PC-3 (cell line): Measurements from ENCODE around the gene SCN5A. TPM values are rescaled to one million over a fixed set of nuclear protein-coding genes. Genes with fewer than 3 reads are reported as not detected.

Experiments
- ATAC-seq: fragments of 200-7000 bp; cut with Tn5 transposase; 2 replicates; pipeline ENCODE4 v1.9.1; 2020; ENCODE audit warnings: mild to moderate bottlenecking, moderate library complexity
- BruUV-seq: library from RNA; stranded (reverse); fragments of 400-500 nt; replicated peaks from 2 replicates; lab custom pipeline; 2021; lab: Mats Ljungman, UMichigan
- CTCF ChIA-PET: fragments of 300-600 bp; sonication (Branson Sonifier 250); formaldehyde crosslinking; loops from one replicate; lab custom pipeline; 2022; ENCODE audit warnings: antibody characterized with exemption; lab: Charles Lee
- POLR2A ChIA-PET: fragments of 300-600 bp; sonication (Branson Sonifier 250); formaldehyde crosslinking; loops from one replicate; lab custom pipeline; 2022; ENCODE audit warnings: antibody characterized with exemption; ENCODE audit not compliant: unreplicated experiment; lab: Charles Lee
- DNase-seq: peaks from one replicate; pipeline ENCODE4 v3.0.0-alpha.2; 2015
- H2AFZ ChIP-seq: fragments of 300-600 bp; sonication (generic); 2 replicates; pipeline ENCODE4 v1.6.0; 2016; ENCODE audit warnings: antibody characterized with exemption, low read length
- H3F3A ChIP-seq: fragments of 300-600 bp; sonication (generic); one replicate; pipeline ENCODE4 v1.6.0; 2017; ENCODE audit warnings: antibody characterized with exemption, low read length, control low read depth, mild to moderate bottlenecking; ENCODE audit not compliant: unreplicated experiment
- H3K27ac ChIP-seq: fragments of 300-600 bp; sonication (generic); 2 replicates; pipeline ENCODE4 v1.5.1; 2016; ENCODE audit warnings: mild to moderate bottlenecking, low read length
- H3K27me3 ChIP-seq: fragments of 300-600 bp; sonication (generic); 2 replicates; pipeline ENCODE4 v1.6.1; 2016; ENCODE audit warnings: low read length, mixed read lengths
- H3K36me3 ChIP-seq: fragments of 300-600 bp; sonication (generic); 2 replicates; pipeline ENCODE4 v1.6.1; 2016; ENCODE audit warnings: low read depth, mixed run types, low read length, mixed read lengths
- H3K4me1 ChIP-seq: fragments of 300-600 bp; sonication (generic); 2 replicates; pipeline ENCODE4 v1.5.1; 2016; ENCODE audit warnings: low read length; ENCODE audit not compliant: insufficient read depth
- H3K4me2 ChIP-seq: fragments of 300-600 bp; sonication (generic); 2 replicates; pipeline ENCODE4 v1.6.0; 2016; ENCODE audit warnings: low read length
- H3K4me3 ChIP-seq: fragments of 300-600 bp; sonication (generic); 2 replicates; pipeline ENCODE4 v1.5.1; 2016; ENCODE audit warnings: mild to moderate bottlenecking, low read length, mixed read lengths
- H3K79me2 ChIP-seq: fragments of 300-600 bp; sonication (generic); 2 replicates; pipeline ENCODE4 v1.6.1; 2017; ENCODE audit warnings: low read length, mixed read lengths
- H3K9ac ChIP-seq: fragments of 300-600 bp; sonication (generic); 2 replicates; pipeline ENCODE4 v1.6.0; 2016; ENCODE audit warnings: mild to moderate bottlenecking, low read length
- H3K9me2 ChIP-seq: fragments of 300-600 bp; sonication (generic); replicated peaks from 2 replicates; pipeline ENCODE4 v1.6.1; 2016; ENCODE audit warnings: mixed run types, low read length, mixed read lengths
- H3K9me3 ChIP-seq: fragments of 300-600 bp; sonication (generic); 2 replicates; pipeline ENCODE4 v1.6.1; 2016; ENCODE audit warnings: low read length, mixed read lengths
- H4K20me1 ChIP-seq: fragments of 300-600 bp; sonication (generic); 2 replicates; pipeline ENCODE4 v1.6.1; 2016; ENCODE audit warnings: low read length, mixed read lengths
- CTCF ChIP-seq: fragments of 300-600 bp; sonication (generic); conservative IDR thresholded peaks from 2 replicates; pipeline ENCODE4 v1.5.1; 2017; ENCODE audit warnings: antibody characterized with exemption, low read depth, mild to moderate bottlenecking, low read length
- EZH2 ChIP-seq: fragments of 300-600 bp; sonication (generic); IDR thresholded peaks from one replicate; pipeline ENCODE4 v1.6.1; 2017; ENCODE audit warnings: antibody characterized with exemption, mild to moderate bottlenecking, low read length; ENCODE audit not compliant: unreplicated experiment
- EZH2phosphoT487 ChIP-seq: fragments of 300-600 bp; sonication (generic); IDR thresholded peaks from 2 replicates; pipeline ENCODE4 v1.6.1; 2018; ENCODE audit warnings: mild to moderate bottlenecking, antibody characterized with exemption, low read length, borderline replicate concordance
- intact Hi-C: fragments of 100-400 bp; cut with micrococcal nuclease; formaldehyde crosslinking; loops from 2 replicates; pipeline ENCODE4 v1.9.0; 2023
- total RNA-seq: library from RNA; depleted of rRNA; stranded (reverse); fragments of >200 nt; gene quantifications from 2 replicates; pipeline ENCODE4 v1.2.3, GENCODE V29; 2014

Gene SCN5A
- total RNA-seq, 1 experiment from 2014 or later, result not detected

DNA sequence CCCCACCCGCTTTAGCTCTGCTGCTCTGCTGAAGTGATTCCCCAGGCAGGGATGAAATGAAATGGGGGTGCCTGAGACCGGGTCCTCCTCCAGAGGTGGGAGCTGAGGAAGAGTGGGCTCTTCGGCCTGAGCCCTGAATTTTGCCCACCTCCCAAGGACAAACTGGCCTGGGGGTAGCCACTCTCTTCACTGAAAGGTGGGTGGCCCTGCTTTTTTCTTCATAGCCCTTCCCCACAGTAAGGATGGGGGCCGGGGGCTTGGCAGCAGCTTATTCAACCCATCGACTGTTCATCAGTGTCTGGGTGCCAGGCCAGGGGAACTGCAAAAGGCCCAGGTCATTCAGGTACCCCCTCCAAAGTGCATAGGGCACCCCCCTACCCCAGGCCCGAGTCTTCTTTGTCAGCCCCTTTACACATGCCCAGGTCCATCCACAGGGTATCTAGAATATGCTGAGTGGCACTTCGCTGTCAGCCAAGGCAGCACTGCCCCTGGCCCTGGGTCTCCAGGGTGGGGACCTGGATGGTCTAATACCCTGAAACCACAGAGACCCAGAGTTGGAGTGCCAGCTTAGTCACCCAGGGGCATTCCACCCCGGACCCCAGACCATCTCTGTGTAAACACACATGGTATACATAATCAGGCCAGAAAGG lies 7.9 kb downstream of the SCN5A start:
- Histone ChIP-seq H3K36me3 (no peaks in the 10 kb centered on the region), H3K4me2 (no peak overlapping the region), H3K9me3 (no peaks in the 10 kb centered on the region), H3K4me1 (no peaks in the 10 kb centered on the region), H2AFZ (no peak overlapping the region), H3K9me2 (no peaks in the 10 kb centered on the region), H3K4me3 (no peak overlapping the region), H3F3A (no peaks in the 10 kb centered on the region), H3K9ac (no peak overlapping the region), H4K20me1 (no peaks in the 10 kb centered on the region), H3K79me2 (no peaks in the 10 kb centered on the region), H3K27ac (no peak overlapping the region), H3K27me3 (peaks cover 81% of the 10 kb centered on the region)
- intact Hi-C loops, result no loop called here
- no peak for ATAC-seq
- CTCF ChIA-PET, result no interaction called here
- DNase-seq, result no peak
- TF ChIP-seq CTCF (no peak), EZH2 (no peak), EZH2phosphoT487 (no peak)
- BruUV-seq, result no TSS peak
- POLR2A ChIA-PET, result interaction anchor here (0.6 kb wide), 1 partner anchor 358 kb away, joined by 3 read pairs; no protein-coding TSS in a partner anchor

DNA sequence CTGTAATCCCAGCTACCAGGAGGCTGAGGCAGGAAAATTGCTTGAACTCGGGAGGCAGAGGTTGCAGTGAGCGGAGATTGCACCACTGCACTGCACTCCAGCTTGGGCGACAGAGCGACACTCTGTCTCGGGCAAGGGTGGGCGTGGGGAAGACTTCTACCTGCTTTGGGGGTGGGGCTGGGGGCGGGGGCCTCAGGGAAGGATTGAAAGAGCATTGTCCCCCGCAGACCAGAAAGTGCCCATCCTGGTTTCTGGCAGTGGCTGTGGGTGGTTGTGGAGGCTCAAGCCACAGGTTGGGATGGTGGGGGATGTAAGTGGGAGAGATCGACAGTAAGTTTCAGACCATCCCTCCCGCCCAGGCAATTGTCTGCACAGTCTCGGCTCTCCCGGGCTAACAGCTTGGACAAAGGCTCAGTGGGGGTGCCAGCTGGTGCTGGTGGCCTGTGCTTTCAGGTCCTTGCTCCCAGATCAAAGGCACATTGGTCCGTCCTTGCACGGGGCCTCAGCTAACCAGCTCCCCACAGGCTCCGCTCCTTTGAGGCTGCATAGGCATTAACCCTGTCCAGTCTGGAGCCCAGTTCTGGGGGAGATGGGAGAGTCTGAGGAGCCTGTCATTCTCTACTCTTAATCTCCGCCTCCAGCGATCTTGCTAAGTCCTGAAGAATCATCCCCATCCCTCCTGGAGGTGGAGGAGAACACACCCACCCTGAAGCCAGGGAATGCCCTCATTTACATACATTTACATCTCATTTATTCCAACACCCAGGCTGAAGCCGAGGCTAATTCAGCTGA lies 8.6 kb downstream of the SCN5A start:
- Histone ChIP-seq H2AFZ (no peak overlapping the region), H3F3A (no peaks in the 10 kb centered on the region), H3K79me2 (no peaks in the 10 kb centered on the region), H3K27me3 (peaks cover 80% of the 10 kb centered on the region), H3K4me2 (no peak overlapping the region), H3K9me3 (no peaks in the 10 kb centered on the region), H4K20me1 (no peaks in the 10 kb centered on the region), H3K27ac (no peak overlapping the region), H3K4me3 (no peak overlapping the region), H3K4me1 (no peaks in the 10 kb centered on the region), H3K9me2 (no peaks in the 10 kb centered on the region), H3K9ac (no peak overlapping the region), H3K36me3 (no peaks in the 10 kb centered on the region)
- ChIA-PET POLR2A (no interaction called here), CTCF (no interaction called here)
- TF ChIP-seq EZH2phosphoT487 (no peak), EZH2 (no peak), CTCF (no peak)
- no TSS peak for BruUV-seq
- DNase-seq (no peak), ATAC-seq (no peak)
- intact Hi-C loops, result no loop called here

DNA sequence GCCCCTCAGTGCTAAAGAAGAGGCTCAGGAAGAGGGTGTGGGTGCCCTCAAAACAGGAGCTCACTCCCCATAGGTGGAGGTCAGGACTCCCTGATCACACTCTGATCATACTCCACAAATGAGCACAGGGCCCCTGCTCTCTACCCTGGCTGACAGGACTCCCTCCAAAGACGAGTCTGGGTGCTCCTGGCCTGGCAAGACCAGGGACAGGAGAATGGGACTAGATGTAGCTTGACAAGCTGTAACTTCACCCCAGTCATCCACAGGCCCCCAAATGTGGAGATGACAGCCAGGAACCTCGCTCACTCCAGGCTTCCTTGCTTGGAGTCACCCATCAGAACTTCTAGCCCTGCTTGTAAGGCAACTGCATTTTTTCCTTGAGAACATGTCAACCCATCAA lies 11.1 kb downstream of the SCN5A start:
- Histone ChIP-seq H3K4me2 (no peak overlapping the region), H3K9ac (no peak overlapping the region), H3K9me3 (no peaks in the 10 kb centered on the region), H3K27ac (no peak overlapping the region), H3F3A (no peaks in the 10 kb centered on the region), H3K9me2 (no peaks in the 10 kb centered on the region), H3K36me3 (no peaks in the 10 kb centered on the region), H3K79me2 (no peaks in the 10 kb centered on the region), H3K4me1 (no peaks in the 10 kb centered on the region), H3K4me3 (no peak overlapping the region), H3K27me3 (peaks cover 79% of the 10 kb centered on the region), H2AFZ (no peak overlapping the region), H4K20me1 (no peaks in the 10 kb centered on the region)
- DNase-seq (no peak), ATAC-seq (no peak)
- intact Hi-C loops, result no loop called here
- ChIA-PET CTCF (no interaction called here), POLR2A (no interaction called here)
- no peak for TF ChIP-seq CTCF
- TF ChIP-seq EZH2, result no peak
- no peak for TF ChIP-seq EZH2phosphoT487
- no TSS peak for BruUV-seq
